ENCODE measurements around the gene PRORP. TPM values are rescaled to one million over a fixed set of nuclear protein-coding genes. Genes with fewer than 3 reads are reported as not detected.

The PRORP gene
- total and polyA plus RNA-seq, 2 donors (not counting 3 experiments of a cell fraction or from before 2014, with no cell fraction given), result 28.8 to 36.9 TPM

- peak overlapping the region; percentile 75 for H2AFZ ChIP-seq (ENCODE audit: low read depth, low read length)
- no peaks in the 10 kb centered on the region for H3K27me3 ChIP-seq (ENCODE audit: control insufficient read depth in 2 of 2, insufficient read depth in 2 of 2, low read length in 2 of 2)
- BruUV-seq (replicated peaks), result no TSS peak
- TF ChIP-seq JUN (IDR thresholded peaks at IDR 0.05; ENCODE audit: borderline replicate concordance, insufficient read depth, insufficient read length, low read depth) (no peak), EZH2 (IDR thresholded peaks at IDR 0.05; ENCODE audit: borderline replicate concordance, low read depth, low read length, severe bottlenecking) (no peak), CTCF (IDR thresholded peaks at IDR 0.05; ENCODE audit: extremely low read depth in 1 of 2, insufficient read depth in 1 of 2, low read depth in 1 of 2, low read length in 2 of 2) (no peak), POLR2A (IDR thresholded peaks at IDR 0.05; ENCODE audit: low read depth, low read length) (no peak), MYC (IDR thresholded peaks at IDR 0.05; ENCODE audit: low read depth, low read length) (no peak), MAX (IDR thresholded peaks at IDR 0.05; ENCODE audit: insufficient read depth, insufficient read length) (no peak), FOS (IDR thresholded peaks at IDR 0.05; ENCODE audit: borderline replicate concordance, insufficient read depth, low read length) (no peak), POLR2AphosphoS5 (IDR thresholded peaks at IDR 0.05; ENCODE audit: insufficient read depth, low read depth, low read length) (no peak), GATA2 (IDR thresholded peaks at IDR 0.05; ENCODE audit: insufficient read depth, insufficient read length, low read depth, low read length) (no peak)
- DNase-seq (ENCODE audit: low read depth, low spot score), result no peak
- no peaks in the 10 kb centered on the region for H3K9me3 ChIP-seq (replicated peaks; ENCODE audit: control insufficient read depth, insufficient read depth, low read length)
- H3K4me3 ChIP-seq (replicated peaks in 1 of 3; ENCODE audit: insufficient read depth in 1 of 3, low read depth in 1 of 3, low read length in 3 of 3), result peak overlapping the region; percentile 81 to 96 (median 88)
- dilution Hi-C loops (cut with MboI; ENCODE audit: extremely low pct_ligation_motif_present, low sequenced_read_pairs) (no loop called here), intact Hi-C loops (cut with micrococcal nuclease) (loop anchor here (2.0 to 5.0 kb wide), 3 partner anchors 169 to 496 kb away; partner anchors contain the start of genes BAZ1A and PSMA6)
- peaks cover 15% of the 10 kb centered on the region for H3K4me1 ChIP-seq (ENCODE audit: control insufficient read depth, extremely low read depth, insufficient read depth, low read length)
- H3K9ac ChIP-seq (replicated peaks; ENCODE audit: extremely low read depth, insufficient read depth, low read length), result peak overlapping the region; percentile 92
- no peaks in the 10 kb centered on the region for H3K9me1 ChIP-seq (replicated peaks; ENCODE audit: control insufficient read depth, extremely low read depth, insufficient read depth, low read length)
- H3K79me2 ChIP-seq (ENCODE audit: control insufficient read depth, insufficient read depth, low read length), result peaks cover 19% of the 10 kb centered on the region
- ChIA-PET POLR2A (interaction anchor here (1.3 kb wide), 1 partner anchor 77 kb away, joined by 4 read pairs; the partner anchor contains the start of gene FAM177A1), CTCF (interaction anchor here (0.9 to 1.5 kb wide), 3 partner anchors 23 to 282 kb away, joined by 3 to 4 read pairs (median 3); no protein-coding TSS in a partner anchor)
- H3K4me2 ChIP-seq (ENCODE audit: insufficient read depth, low read length), result peak overlapping the region; percentile 84
- peak overlapping the region; percentile 91 for H3K27ac ChIP-seq (ENCODE audit: insufficient read depth, low read depth, low read length)
- FAIRE-seq, result no peak
- no peaks in the 10 kb centered on the region for H3K36me3 ChIP-seq (ENCODE audit: control insufficient read depth in 2 of 2, extremely low read depth in 1 of 2, insufficient read depth in 2 of 2, low read length in 2 of 2)
- H4K20me1 ChIP-seq (replicated peaks; ENCODE audit: control insufficient read depth, extremely low read depth, insufficient read depth, low read length), result no peaks in the 10 kb centered on the region
These were observed 994 bp downstream of the PRORP start for GRCh38 chr14:35123388-35123703.
